SK-N-SH treated with all-trans-retinoic acid at 6 μM for 48 hours (cell line): ENCODE data around the gene OR6X1.

Experiments
- ATAC-seq: fragments of 200-7000 bp; cut with Tn5 transposase; 3 replicates; pipeline ENCODE4 v1.9.1; 2020; ENCODE audit warnings: mild to moderate bottlenecking, moderate library complexity
- ARNTL ChIP-seq: fragments of 450-650 bp; formaldehyde crosslinking; IDR thresholded peaks from 2 replicates; pipeline ENCODE4 v1.5.0; 2020; ENCODE audit warnings: low read depth, mild to moderate bottlenecking, moderate library complexity, borderline replicate concordance
- BACH2 ChIP-seq: fragments of 250-450 bp; sonication (Bioruptor Pico); IDR thresholded peaks from 2 replicates; pipeline ENCODE4 v1.9.0; 2021; ENCODE audit warnings: mild to moderate bottlenecking, borderline replicate concordance
- CSDC2 ChIP-seq: fragments of 250-450 bp; sonication (Bioruptor Pico); IDR thresholded peaks from 2 replicates; pipeline ENCODE4 v1.5.0; 2020; ENCODE audit warnings: mild to moderate bottlenecking, moderate library complexity
- GLIS3 ChIP-seq: fragments of 250-450 bp; sonication (Bioruptor Pico); IDR thresholded peaks from 2 replicates; pipeline ENCODE4 v1.5.0; 2020; ENCODE audit warnings: mild to moderate bottlenecking, moderate library complexity
- ISL1 ChIP-seq: fragments of 250-450 bp; sonication (Bioruptor Pico); IDR thresholded peaks from 2 replicates; pipeline ENCODE4 v2.1.2; 2022; ENCODE audit warnings: mild to moderate bottlenecking, moderate library complexity
- OSR1 ChIP-seq: fragments of 250-450 bp; sonication (Bioruptor Pico); IDR thresholded peaks from 2 replicates; pipeline ENCODE4 v1.8.0; 2022; ENCODE audit warnings: moderate library complexity, mild to moderate bottlenecking, inconsistent platforms
- PPARA ChIP-seq: fragments of 250-450 bp; sonication (Bioruptor Pico); IDR thresholded peaks from 2 replicates; pipeline ENCODE4 v1.5.0; 2020; ENCODE audit warnings: mild to moderate bottlenecking, borderline replicate concordance
- RARB ChIP-seq: fragments of 250-450 bp; sonication (Bioruptor Pico); IDR thresholded peaks from 2 replicates; pipeline ENCODE4 v1.8.0; 2021; ENCODE audit warnings: mild to moderate bottlenecking, moderate library complexity
- SNAI2 ChIP-seq: fragments of 250-450 bp; sonication (Bioruptor Pico); IDR thresholded peaks from 2 replicates; pipeline ENCODE4 v1.5.0; 2020; ENCODE audit warnings: mild to moderate bottlenecking, moderate library complexity
- ZC3H10 ChIP-seq: fragments of 250-450 bp; sonication (Bioruptor Pico); IDR thresholded peaks from 2 replicates; pipeline ENCODE4 v1.5.1; 2021; ENCODE audit warnings: mild to moderate bottlenecking, moderate library complexity
- ZFP30 ChIP-seq: fragments of 450-650 bp; formaldehyde crosslinking; IDR thresholded peaks from 2 replicates; pipeline ENCODE4 v1.5.0; 2022; ENCODE audit warnings: mild to moderate bottlenecking, moderate library complexity
- ZNF565 ChIP-seq: fragments of 450-650 bp; formaldehyde crosslinking; conservative IDR thresholded peaks from 2 replicates; pipeline ENCODE4 v1.5.0; 2020; ENCODE audit warnings: low read depth, mild to moderate bottlenecking, moderate library complexity
- ZNF70 ChIP-seq: fragments of 450-650 bp; formaldehyde crosslinking; IDR thresholded peaks from 2 replicates; pipeline ENCODE4 v1.5.0; 2020; ENCODE audit warnings: mild to moderate bottlenecking, moderate library complexity
- ZNF8 ChIP-seq: fragments of 450-650 bp; formaldehyde crosslinking; IDR thresholded peaks from 2 replicates; pipeline ENCODE4 v1.5.0; 2020; ENCODE audit warnings: mild to moderate bottlenecking, moderate library complexity
- TF ChIP-seq, protein P1 (sequence below): fragments of 250-450 bp; sonication (Bioruptor Pico); IDR thresholded peaks from 2 replicates; pipeline ENCODE4 v1.8.0; 2020; ENCODE audit warnings: mild to moderate bottlenecking, moderate library complexity, borderline replicate concordance
- TF ChIP-seq, protein P2 (sequence below): fragments of 250-450 bp; sonication (Bioruptor Pico); IDR thresholded peaks from 2 replicates; pipeline ENCODE4 v1.5.1; 2020; ENCODE audit warnings: low read depth, mild to moderate bottlenecking, moderate library complexity
- TF ChIP-seq, protein P3 (sequence below): fragments of 250-450 bp; sonication (Bioruptor Pico); IDR thresholded peaks from 2 replicates; pipeline ENCODE4 v1.8.0; 2021; ENCODE audit warnings: low read depth, mild to moderate bottlenecking, moderate library complexity, borderline replicate concordance
- TF ChIP-seq, protein P4 (sequence below): fragments of 250-450 bp; sonication (Bioruptor Pico); IDR thresholded peaks from 2 replicates; pipeline ENCODE4 v1.5.0; 2020; ENCODE audit warnings: mild to moderate bottlenecking, moderate library complexity
- TF ChIP-seq, protein P5 (sequence below): fragments of 250-450 bp; sonication (Bioruptor Pico); IDR thresholded peaks from 2 replicates; pipeline ENCODE4 v1.5.1; 2021; ENCODE audit warnings: mild to moderate bottlenecking, moderate library complexity

The OR6X1 gene

DNA sequence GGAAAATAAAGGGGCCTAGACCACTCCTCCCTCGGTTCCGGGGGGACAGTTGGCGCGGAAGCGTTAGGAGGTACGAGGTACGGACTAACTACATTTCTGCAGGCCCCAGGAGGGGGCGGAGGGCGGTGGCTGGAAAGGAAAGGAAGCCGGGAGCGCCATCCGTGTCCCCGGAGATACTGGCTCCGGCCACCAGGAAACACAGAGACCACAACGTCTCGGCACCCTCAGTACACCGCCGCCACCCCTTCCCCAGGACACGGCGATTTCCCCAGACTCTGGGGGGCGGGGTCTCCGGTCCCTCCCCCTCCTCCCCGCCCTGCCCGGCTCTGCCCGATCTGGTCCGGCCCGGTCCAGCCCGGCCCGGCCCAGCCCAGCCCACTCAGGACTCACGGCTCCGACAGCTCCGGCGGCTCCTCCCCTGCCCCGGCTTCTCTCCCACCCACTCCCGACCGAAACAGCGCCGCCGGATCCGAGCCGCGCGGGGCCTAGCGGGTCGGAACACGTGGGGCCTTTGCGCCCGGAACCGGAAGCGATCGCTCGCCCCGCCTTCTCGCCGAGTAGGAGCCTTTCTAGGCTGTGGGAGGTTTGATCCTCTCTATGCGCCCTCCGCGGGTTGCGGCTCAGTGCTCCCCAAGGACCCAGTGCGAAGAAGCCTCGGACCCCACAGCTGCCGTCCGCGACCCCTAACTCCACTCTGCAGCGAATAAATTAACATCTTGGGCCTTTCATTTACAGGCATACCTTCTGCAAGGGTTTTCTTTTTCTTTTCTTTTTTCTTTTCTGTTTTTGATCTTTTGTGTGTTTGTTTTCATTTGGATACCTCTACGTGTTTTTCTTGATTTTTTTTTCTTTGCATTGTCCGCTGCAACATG is 12.9 kb downstream of the OR6X1 start, which contains the start of gene ZNF202:
TSS of gene ZNF202 (minus strand) at position 502 of the 872 bp plus-strand sequence. CDS start 10,772 bp downstream, outside the sequence.
- peak; percentile 99 for ATAC-seq
- TF ChIP-seq, protein P1, sequence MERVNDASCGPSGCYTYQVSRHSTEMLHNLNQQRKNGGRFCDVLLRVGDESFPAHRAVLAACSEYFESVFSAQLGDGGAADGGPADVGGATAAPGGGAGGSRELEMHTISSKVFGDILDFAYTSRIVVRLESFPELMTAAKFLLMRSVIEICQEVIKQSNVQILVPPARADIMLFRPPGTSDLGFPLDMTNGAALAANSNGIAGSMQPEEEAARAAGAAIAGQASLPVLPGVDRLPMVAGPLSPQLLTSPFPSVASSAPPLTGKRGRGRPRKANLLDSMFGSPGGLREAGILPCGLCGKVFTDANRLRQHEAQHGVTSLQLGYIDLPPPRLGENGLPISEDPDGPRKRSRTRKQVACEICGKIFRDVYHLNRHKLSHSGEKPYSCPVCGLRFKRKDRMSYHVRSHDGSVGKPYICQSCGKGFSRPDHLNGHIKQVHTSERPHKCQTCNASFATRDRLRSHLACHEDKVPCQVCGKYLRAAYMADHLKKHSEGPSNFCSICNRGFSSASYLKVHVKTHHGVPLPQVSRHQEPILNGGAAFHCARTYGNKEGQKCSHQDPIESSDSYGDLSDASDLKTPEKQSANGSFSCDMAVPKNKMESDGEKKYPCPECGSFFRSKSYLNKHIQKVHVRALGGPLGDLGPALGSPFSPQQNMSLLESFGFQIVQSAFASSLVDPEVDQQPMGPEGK (CRISPR knock-in tag) = no peak
- TF ChIP-seq CSDC2 (CRISPR knock-in tag) = no peak

DNA sequence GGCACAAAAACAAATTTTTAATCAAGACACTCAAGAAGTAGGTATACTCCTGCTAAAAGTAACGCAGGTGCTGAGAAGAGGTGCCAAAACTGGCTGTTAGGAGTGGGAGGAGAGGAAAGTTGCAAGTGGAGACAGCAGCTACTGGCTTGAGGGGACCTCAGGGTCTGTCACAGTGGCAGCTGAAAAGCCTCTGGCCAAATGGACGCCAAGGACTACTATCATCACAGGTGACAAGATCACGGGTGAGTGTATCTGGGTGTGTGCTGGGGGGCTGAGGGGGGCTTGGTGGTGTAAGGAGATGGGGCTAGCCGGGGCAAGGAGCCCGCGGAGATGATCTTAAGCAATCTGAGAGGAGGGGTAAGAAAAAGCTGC is 13.5 kb downstream of the OR6X1 start:
- TF ChIP-seq, protein P2, sequence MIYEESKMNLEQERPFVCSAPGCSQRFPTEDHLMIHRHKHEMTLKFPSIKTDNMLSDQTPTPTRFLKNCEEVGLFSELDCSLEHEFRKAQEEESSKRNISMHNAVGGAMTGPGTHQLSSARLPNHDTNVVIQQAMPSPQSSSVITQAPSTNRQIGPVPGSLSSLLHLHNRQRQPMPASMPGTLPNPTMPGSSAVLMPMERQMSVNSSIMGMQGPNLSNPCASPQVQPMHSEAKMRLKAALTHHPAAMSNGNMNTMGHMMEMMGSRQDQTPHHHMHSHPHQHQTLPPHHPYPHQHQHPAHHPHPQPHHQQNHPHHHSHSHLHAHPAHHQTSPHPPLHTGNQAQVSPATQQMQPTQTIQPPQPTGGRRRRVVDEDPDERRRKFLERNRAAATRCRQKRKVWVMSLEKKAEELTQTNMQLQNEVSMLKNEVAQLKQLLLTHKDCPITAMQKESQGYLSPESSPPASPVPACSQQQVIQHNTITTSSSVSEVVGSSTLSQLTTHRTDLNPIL = no peak
- TF ChIP-seq ZNF70 (CRISPR knock-in tag) (no peak), ZNF565 (CRISPR knock-in tag) (no peak), PPARA (CRISPR knock-in tag) (no peak), SNAI2 (no peak), RARB (no peak), BACH2 (CRISPR knock-in tag) (no peak), ZFP30 (no peak), ZNF8 (no peak), ARNTL (no peak), ZC3H10 (CRISPR knock-in tag) (no peak)
- TF ChIP-seq, protein P3, sequence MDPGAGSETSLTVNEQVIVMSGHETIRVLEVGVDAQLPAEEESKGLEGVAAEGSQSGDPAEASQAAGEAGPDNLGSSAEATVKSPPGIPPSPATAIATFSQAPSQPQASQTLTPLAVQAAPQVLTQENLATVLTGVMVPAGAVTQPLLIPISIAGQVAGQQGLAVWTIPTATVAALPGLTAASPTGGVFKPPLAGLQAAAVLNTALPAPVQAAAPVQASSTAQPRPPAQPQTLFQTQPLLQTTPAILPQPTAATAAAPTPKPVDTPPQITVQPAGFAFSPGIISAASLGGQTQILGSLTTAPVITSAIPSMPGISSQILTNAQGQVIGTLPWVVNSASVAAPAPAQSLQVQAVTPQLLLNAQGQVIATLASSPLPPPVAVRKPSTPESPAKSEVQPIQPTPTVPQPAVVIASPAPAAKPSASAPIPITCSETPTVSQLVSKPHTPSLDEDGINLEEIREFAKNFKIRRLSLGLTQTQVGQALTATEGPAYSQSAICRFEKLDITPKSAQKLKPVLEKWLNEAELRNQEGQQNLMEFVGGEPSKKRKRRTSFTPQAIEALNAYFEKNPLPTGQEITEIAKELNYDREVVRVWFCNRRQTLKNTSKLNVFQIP (CRISPR knock-in tag) = no peak
- TF ChIP-seq, protein P1 (CRISPR knock-in tag) = no peak
- TF ChIP-seq, protein P4, sequence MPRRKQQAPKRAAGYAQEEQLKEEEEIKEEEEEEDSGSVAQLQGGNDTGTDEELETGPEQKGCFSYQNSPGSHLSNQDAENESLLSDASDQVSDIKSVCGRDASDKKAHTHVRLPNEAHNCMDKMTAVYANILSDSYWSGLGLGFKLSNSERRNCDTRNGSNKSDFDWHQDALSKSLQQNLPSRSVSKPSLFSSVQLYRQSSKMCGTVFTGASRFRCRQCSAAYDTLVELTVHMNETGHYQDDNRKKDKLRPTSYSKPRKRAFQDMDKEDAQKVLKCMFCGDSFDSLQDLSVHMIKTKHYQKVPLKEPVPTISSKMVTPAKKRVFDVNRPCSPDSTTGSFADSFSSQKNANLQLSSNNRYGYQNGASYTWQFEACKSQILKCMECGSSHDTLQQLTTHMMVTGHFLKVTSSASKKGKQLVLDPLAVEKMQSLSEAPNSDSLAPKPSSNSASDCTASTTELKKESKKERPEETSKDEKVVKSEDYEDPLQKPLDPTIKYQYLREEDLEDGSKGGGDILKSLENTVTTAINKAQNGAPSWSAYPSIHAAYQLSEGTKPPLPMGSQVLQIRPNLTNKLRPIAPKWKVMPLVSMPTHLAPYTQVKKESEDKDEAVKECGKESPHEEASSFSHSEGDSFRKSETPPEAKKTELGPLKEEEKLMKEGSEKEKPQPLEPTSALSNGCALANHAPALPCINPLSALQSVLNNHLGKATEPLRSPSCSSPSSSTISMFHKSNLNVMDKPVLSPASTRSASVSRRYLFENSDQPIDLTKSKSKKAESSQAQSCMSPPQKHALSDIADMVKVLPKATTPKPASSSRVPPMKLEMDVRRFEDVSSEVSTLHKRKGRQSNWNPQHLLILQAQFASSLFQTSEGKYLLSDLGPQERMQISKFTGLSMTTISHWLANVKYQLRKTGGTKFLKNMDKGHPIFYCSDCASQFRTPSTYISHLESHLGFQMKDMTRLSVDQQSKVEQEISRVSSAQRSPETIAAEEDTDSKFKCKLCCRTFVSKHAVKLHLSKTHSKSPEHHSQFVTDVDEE (CRISPR knock-in tag) = no peak
- TF ChIP-seq, all 23 proteins: peak for 0
- peak; percentile 12 for ATAC-seq

DNA sequence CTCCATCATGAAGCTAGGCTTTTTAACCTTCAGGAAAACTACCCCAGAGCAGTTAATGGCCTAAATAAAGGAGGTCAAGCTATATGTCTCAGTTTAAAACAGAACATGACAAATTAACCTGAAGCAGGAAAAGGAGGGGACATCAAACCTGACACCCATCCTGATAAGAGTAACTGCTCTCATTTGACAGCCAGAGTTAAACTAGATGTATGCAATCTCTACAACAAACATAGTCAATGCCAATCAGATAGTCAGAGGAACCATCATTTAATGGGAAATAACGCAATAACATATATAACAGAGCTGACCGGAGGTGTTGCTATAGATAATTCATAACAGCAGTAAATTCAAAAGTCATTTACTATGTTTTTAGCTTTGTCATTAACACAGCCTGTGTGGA is 15.9 kb downstream of the OR6X1 start:
- no peak for ATAC-seq
- no peak for TF ChIP-seq OSR1 (CRISPR knock-in tag)
- TF ChIP-seq ZNF70 (CRISPR knock-in tag) = no peak
- TF ChIP-seq, protein P3 (CRISPR knock-in tag) = no peak
- no peak for TF ChIP-seq PPARA (CRISPR knock-in tag)
- no peak for TF ChIP-seq RARB
- no peak for TF ChIP-seq ISL1 (CRISPR knock-in tag)
- TF ChIP-seq, protein P1 (CRISPR knock-in tag) = no peak
- TF ChIP-seq ZFP30 = no peak
- no peak for TF ChIP-seq GLIS3 (CRISPR knock-in tag)
- TF ChIP-seq, protein P5, sequence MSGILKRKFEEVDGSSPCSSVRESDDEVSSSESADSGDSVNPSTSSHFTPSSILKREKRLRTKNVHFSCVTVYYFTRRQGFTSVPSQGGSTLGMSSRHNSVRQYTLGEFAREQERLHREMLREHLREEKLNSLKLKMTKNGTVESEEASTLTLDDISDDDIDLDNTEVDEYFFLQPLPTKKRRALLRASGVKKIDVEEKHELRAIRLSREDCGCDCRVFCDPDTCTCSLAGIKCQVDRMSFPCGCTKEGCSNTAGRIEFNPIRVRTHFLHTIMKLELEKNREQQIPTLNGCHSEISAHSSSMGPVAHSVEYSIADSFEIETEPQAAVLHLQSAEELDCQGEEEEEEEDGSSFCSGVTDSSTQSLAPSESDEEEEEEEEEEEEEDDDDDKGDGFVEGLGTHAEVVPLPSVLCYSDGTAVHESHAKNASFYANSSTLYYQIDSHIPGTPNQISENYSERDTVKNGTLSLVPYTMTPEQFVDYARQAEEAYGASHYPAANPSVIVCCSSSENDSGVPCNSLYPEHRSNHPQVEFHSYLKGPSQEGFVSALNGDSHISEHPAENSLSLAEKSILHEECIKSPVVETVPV (CRISPR knock-in tag) = no peak
- TF ChIP-seq, protein P2 = no peak
- no peak for TF ChIP-seq ARNTL
